NCI-H1694 (cell line): ENCODE data around the gene GPR146.

Experiments used
- DNase-seq: peaks from one replicate; lab custom pipeline; 2025; lab: John Stamatoyannopoulos, UW

Gene GPR146

DNA sequence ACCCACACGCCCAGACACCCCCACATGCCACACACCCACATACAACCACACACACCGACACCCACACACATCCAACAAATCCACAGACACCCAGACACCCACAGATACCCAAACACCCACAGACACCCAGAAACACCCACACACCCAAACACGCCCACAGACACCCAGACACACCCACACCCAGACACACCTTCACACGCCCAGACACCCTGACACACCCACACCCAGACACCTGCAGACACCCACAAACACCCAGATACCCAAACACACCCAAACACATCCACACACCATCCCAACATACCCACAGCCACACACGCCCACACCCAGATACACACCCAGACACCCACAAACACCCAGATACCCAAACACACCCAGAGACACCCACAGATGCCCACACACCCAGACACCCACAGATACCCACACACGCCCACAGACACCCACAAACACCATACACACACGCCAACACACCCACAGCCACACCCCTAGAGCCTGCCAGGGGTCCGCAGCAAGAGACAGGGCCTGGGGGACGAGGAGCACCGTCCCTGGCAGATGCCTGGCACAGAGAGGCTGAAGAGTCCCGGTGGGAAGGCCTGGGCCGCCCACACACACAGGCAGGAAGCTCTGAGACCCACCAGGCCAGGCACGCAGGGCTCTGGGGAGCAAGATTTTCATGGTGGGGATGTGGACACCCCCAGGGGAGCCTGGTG is 32.9 kb upstream of the GPR146 start:
- DNase-seq, result no peak

- DNase-seq, result no peak
Observed at GRCh38 chr7:1012004-1012715, 32.2 kb upstream of the GPR146 start.

DNA sequence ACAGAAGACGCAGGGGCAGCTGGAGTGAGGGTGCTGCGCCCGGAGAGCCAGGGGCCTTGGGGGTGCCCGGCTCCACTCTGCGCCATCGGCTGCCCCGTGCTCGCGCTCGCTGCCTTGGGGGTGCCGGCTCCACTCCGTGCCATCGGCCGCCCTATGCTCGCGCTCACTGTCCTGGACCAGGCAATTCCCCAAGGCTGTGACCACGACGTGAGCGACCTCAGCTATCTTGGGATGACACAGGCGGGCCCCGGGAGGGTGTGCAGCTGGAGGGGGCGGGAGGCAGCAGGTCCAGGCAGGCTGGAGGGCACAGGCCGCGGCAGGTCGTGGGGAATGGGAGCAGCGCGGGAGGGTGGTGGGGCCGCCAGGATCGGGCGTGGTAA is 31.6 kb upstream of the GPR146 start:
- no peak for DNase-seq

GRCh38 chr7:1013581-1013980 is 30.8 kb upstream of the GPR146 start:
- DNase-seq, result no peak

GRCh38 chr7:1014681-1015080 is 29.7 kb upstream of the GPR146 start:
- DNase-seq, result no peak

- no peak for DNase-seq
Observed at GRCh38 chr7:1015196-1016121, 28.9 kb upstream of the GPR146 start.

- no peak for DNase-seq
Observed at GRCh38 chr7:1016577-1017531, 27.5 kb upstream of the GPR146 start.

- no peak for DNase-seq
Observed at GRCh38 chr7:1017586-1018333, 26.6 kb upstream of the GPR146 start.

GRCh38 chr7:1018334-1018695 is 26.0 kb upstream of the GPR146 start:
- no peak for DNase-seq

- DNase-seq, result no peak
Observed at GRCh38 chr7:1019255-1019785, 25.0 kb upstream of the GPR146 start.

DNA sequence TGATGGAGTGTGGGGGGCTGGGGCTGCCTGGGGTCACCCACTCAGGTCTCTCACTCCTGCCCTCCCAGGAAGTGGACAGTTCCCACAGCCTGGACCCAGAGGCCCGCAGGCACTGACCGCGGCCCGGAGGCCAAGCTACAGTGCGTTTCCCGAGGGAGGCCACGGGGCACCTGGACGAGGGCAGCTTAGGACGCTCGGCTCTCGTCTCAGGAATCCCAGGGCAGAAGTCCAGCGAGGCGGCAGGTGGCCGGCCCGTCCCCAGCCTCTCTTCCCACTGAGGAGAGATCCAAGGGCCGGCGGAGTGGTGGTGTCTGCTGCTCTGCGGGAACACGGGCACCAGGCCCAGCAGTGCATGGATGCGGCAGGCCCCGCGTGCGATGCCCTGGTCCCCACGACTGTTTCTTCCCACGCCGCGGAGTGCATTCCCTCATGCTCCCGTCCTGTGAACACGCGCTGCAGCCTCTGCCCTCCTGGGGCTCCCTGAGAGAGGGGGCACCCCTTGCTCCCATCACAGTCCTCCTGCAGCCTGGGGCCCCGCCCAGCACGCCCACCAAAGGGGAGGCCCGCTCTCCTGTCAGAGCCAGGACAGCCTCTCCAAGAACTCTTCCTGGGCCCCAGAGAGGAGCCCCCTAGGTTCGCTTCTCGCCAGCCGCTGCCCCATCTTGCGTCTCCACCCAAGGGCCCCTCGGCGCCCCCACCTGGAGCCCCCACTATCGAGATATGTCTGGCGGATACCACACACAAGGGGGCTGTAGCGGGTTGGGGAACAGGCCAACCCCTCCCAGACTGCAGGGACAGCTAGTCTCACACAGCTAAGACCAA is 24.3 kb upstream of the GPR146 start:
- DNase-seq, result no peak

DNA sequence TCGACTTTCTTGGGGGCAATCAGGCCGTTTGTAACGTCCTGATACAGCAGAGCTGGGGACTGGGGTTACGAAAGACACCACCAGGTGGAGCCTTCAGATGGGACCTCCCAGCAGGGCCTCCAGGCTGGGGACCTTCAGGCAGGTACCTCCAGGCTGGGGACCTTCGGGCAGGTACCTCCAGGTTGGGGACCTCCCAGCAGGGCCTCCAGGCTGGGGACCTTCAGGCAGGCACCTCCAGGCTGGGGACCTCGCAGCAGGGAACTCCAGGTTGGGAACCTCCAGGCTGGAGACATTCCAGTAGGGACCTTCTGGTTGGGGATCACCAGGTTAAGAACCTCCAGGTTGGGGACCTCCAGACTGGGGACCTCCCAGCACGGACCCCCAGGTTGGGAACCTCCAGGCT is 23.5 kb upstream of the GPR146 start:
- no peak for DNase-seq

GRCh38 chr7:1021366-1021765 is 23.0 kb upstream of the GPR146 start:
- DNase-seq, result no peak

GRCh38 chr7:1021931-1022330 is 22.4 kb upstream of the GPR146 start:
- DNase-seq, result no peak

- no peak for DNase-seq
Observed at GRCh38 chr7:1022356-1022755, 22.0 kb upstream of the GPR146 start.

- DNase-seq, result no peak
Observed at GRCh38 chr7:1022801-1023465, 21.4 kb upstream of the GPR146 start.

DNA sequence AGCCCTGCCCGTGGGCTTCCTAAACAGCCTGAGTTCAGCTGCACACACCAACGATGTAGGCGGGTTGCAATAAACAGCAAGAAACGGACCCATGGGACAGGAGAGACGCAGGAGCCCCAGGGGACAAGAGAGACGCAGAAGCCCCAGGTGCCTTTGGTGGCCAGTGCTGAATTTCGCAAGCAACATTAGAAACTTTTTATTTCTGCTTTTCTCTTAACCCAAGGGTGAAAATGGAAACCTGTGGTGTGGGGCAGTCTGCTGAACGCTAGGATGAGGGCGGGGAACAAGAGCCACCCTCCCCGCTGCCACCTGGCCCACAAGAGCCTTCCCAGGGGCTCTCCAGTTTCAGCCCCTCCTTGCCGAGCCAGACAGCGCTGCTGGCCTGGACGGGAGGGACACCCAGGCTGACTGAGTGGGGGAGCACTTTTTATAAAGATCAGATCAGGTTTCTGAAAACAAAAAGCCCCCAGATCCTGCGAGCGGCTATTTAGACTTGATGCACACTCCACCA is 20.0 kb upstream of the GPR146 start:
- DNase-seq, result no peak

- no peak for DNase-seq
Observed at GRCh38 chr7:1024876-1025742, 19.2 kb upstream of the GPR146 start.
